Measurements from ENCODE around the gene PTPRB.
A peak's percentile ranks its signal among the peaks of the same experiment; 100 is the strongest.
"Not testable (repeated sequence)": the region's sequence is repeated elsewhere in the genome, so short reads cannot be mapped to it uniquely, and the experiment has no call there.

PTPRB gene

DNA sequence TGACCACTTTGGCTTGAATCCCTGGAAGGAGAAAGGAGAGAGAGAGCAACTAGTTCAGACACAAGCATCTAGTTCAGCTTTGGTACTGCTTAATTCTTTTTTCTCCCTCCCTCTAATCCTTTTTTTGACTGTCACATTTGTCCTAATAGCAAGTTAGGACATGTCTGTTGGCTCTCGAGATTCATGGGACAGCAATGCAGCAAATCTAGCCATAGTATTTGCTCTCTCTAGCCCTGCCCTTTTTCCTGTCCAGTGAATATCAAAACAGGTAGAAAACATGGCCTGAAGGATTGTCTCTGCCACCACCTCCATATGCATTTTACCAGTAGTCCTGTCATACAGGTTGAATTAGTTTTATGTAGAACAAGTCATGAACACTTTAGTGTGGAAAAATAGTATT is 116.4 kb downstream of the PTPRB start:
- Histone ChIP-seq H3K9me3 (0 out of 2 replicates have a peak, but pooled peaks cover 4% of the 10 kb centered on the region), H3K4me2 (no peak overlapping the region), H3K27ac (no peak overlapping the region), H3K9ac (no peak overlapping the region), H3K36me3 (no peaks in the 10 kb centered on the region), H4K20me1 (no peaks in the 10 kb centered on the region), H3K4me3 (no peak overlapping the region), H3K4me1 (no peaks in the 10 kb centered on the region), H3K27me3 (no peaks in the 10 kb centered on the region)
- no peak for TF ChIP-seq Cebpa-rat (IDR thresholded peaks at IDR 0.05)

DNA sequence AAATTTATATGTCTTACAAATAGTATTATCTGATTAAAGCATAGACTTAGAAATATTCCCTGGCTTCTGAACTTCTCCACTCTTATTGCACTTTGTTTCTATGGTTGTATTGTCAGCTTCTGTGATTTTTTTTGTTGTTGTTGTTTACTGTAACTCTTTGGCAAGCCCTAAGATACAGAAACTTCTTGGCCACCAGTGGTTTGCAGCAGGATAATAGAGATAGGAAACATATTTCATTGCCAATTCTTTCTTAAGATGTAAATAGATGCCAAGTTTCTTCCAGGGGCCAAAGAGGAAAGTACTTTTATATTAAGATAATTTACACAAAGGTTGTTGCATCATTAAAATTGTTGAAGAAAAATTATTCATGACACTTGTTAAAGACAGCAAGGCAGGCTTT is 123.8 kb downstream of the PTPRB start:
- Histone ChIP-seq H3K4me2 (no peak overlapping the region), H4K20me1 (no peaks in the 10 kb centered on the region), H3K4me3 (no peak overlapping the region), H3K36me3 (no peaks in the 10 kb centered on the region), H3K4me1 (no peaks in the 10 kb centered on the region), H3K27ac (no peak overlapping the region), H3K9ac (no peak overlapping the region), H3K27me3 (no peaks in the 10 kb centered on the region), H3K9me3 (0 out of 2 replicates have a peak, but pooled peaks cover 2% of the 10 kb centered on the region)
- no peak for TF ChIP-seq Cebpa-rat (IDR thresholded peaks at IDR 0.05)

DNA sequence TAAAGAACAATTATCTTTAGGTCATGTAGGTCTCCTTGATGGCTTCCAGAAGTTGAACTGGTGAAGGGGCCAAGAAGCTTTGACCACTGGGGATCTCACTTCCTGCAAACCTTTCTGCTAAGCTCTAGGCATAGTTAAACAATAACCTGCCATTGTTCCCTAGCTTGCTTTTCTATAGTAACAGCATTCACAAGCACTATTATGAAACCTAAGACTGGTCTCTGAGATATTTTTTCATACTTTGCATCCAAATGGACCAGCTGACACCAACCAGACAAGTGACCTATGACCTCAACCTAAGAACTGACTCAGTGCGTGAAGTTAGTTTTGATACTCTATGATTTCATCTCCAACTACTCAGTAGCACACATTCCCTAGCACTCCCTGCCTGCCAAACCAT is 129.1 kb downstream of the PTPRB start:
- Histone ChIP-seq H3K27ac (no peak overlapping the region), H3K4me3 (no peak overlapping the region), H4K20me1 (no peaks in the 10 kb centered on the region), H3K9me3 (peaks cover 15% of the 10 kb centered on the region), H3K9ac (no peak overlapping the region), H3K36me3 (no peaks in the 10 kb centered on the region), H3K4me2 (no peak overlapping the region), H3K27me3 (no peaks in the 10 kb centered on the region), H3K4me1 (no peaks in the 10 kb centered on the region)
- no peak for TF ChIP-seq Cebpa-rat (IDR thresholded peaks at IDR 0.05)

DNA sequence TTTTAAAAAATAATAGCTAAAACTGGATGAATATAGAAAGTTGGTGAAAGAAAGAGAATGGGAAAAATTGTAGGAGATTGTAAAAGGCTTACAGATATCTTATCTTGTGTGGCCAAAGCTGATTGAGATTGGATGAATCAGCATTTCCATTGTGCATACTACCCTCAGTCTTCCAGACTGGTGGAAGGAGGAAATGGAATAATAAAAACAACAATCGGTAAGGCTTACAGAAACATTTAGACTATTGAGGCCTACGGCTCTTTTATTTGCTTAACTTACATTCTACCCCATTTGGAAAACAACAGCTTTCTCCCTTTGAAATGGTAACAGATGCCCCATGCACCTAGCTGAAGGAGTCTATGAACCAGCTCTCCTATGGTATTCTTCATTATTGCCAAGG is 129.8 kb downstream of the PTPRB start:
- no peak overlapping the region for H3K4me3 ChIP-seq
- H3K27me3 ChIP-seq: no peaks in the 10 kb centered on the region
- no peak for TF ChIP-seq Cebpa-rat (IDR thresholded peaks at IDR 0.05)
- H3K27ac ChIP-seq: no peak overlapping the region
- H3K36me3 ChIP-seq: no peaks in the 10 kb centered on the region
- H3K9me3 ChIP-seq: peaks cover 15% of the 10 kb centered on the region
- no peak overlapping the region for H3K4me2 ChIP-seq
- H4K20me1 ChIP-seq: no peaks in the 10 kb centered on the region
- no peaks in the 10 kb centered on the region for H3K4me1 ChIP-seq
- H3K9ac ChIP-seq: no peak overlapping the region

DNA sequence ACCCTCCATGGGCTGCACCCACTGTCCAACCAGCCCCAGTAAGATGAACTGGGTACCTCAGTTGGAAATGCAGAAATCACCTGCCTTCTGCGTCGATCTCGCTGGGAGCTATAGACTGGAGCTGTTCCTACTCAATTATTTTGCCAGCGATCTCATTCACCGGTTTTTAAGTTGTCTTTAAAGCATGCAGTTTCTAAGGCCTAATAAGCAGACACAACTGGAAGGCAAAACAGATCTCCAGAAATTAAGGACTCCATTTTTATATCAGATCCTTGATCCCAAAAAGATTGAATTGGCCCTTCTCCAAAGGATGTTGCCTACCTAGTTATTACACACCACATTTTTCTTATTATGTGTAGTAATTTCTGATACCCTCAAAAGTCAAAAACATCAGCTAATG is 139.7 kb downstream of the PTPRB start:
- H3K27me3 ChIP-seq: no peaks in the 10 kb centered on the region
- H4K20me1 ChIP-seq: no peaks in the 10 kb centered on the region
- no peak overlapping the region for H3K9ac ChIP-seq
- no peaks in the 10 kb centered on the region for H3K36me3 ChIP-seq
- peaks cover 36% of the 10 kb centered on the region for H3K9me3 ChIP-seq
- H3K4me2 ChIP-seq: no peak overlapping the region
- no peak overlapping the region for H3K4me3 ChIP-seq
- no peak for TF ChIP-seq Cebpa-rat (IDR thresholded peaks at IDR 0.05)
- H3K27ac ChIP-seq: no peak overlapping the region
- peaks cover 9% of the 10 kb centered on the region; the same call in 1 of the 2 replicates for H3K4me1 ChIP-seq

DNA sequence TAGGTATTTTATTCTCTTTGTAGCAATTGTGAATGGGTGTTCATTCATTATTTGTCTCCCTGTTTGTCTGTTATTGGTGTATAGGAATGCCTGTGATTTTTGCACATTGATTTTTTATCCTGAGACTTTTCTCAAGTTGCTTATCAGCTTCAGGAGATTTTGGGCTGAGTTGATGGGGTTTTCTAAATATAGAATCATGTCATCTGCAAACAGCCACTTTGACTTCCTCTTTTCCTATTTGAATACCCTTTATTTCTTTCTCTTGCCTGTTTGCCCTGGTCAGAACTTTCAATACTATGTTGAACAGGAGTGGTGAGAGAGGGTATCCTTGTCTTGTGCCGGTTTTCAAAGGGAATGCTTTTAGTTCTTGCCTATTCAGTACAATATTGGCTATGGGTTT is 144.3 kb downstream of the PTPRB start:
- H3K9ac ChIP-seq, H3K4me3 ChIP-seq, H3K36me3 ChIP-seq, H4K20me1 ChIP-seq, H3K27me3 ChIP-seq: not testable (repeated sequence)
- Histone ChIP-seq H3K9me3 (peaks cover 42% of the 10 kb centered on the region), H3K4me2 (peak overlapping the region; percentile 55), H3K27ac (0 out of 2 replicates have a peak overlapping the region, but pooled peaks have one; percentile 8), H3K4me1 (peaks cover 20% of the 10 kb centered on the region)

DNA sequence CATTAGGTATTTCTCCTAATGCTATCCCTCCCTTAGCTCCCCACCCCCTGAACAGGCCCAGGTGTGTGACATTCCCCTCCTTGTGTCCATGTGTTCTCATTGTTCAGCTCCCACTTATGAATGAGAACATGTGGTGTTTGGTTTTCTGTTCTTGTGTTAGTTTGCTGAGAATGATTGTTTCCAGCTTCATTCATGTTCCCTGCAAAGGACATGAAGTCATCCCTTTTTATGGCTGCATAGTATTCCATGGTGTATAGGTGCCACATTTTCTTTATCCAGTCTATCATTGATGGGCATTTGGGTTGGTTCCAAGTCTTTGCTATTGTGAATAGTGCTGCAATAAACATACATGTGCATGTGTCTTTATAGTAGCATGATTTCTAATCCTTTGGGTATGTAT is 146.3 kb downstream of the PTPRB start:
- H3K4me2 ChIP-seq, H3K27me3 ChIP-seq, H3K36me3 ChIP-seq, H3K4me3 ChIP-seq, H4K20me1 ChIP-seq, H3K27ac ChIP-seq, H3K9ac ChIP-seq: not testable (repeated sequence)
- H3K9me3 ChIP-seq: peaks cover 33% of the 10 kb centered on the region
- H3K4me1 ChIP-seq: peaks cover 39% of the 10 kb centered on the region

DNA sequence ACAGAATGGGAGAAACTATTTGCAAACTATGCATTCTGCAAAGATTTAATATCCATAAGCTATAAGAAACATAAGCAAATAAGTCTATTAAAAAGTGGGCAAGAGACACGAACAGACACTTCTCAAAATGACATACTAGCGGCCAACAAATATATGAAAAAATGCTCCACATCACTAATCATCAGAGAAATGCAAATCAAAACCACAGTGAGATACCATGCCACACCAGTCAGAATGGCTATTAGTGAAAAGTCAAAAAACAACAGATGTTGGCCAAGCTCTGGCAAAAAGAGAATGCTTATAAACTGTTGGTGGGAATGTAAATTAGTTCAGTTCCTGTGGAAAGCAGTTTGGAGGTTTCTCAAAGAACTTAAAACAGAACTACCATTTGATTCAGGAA is 149.8 kb downstream of the PTPRB start:
- Histone ChIP-seq H3K27me3 (no peaks in the 10 kb centered on the region), H3K4me2 (peak overlapping the region; percentile 55), H3K4me3 (no peak overlapping the region), H3K9me3 (peaks cover 42% of the 10 kb centered on the region), H3K9ac (no peak overlapping the region), H4K20me1 (no peaks in the 10 kb centered on the region), H3K36me3 (no peaks in the 10 kb centered on the region), H3K27ac (peak overlapping the region; percentile 40), H3K4me1 (peaks cover 30% of the 10 kb centered on the region)
- no peak for TF ChIP-seq Cebpa-rat (IDR thresholded peaks at IDR 0.05)

DNA sequence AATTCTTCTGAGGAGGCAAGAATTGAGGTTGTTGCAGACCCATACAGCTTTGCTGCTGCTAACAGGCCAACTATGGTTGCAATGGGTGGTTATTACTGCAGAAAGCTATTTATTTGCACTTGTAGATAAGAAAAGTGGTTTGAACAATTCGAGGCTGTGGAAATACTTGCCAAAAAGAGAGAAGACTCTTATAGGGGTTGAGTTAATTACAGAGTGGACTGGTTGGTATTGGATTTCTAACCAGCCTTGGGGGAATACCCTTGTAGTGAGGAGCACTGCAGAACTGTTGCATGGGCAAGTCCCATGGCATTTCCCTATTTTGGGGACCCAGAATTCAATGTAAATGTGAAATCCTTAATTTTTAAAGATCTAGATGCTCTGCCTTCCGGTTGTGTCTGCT is 150.6 kb downstream of the PTPRB start:
- no peaks in the 10 kb centered on the region for H3K36me3 ChIP-seq
- H3K27me3 ChIP-seq: no peaks in the 10 kb centered on the region
- H3K27ac ChIP-seq: no peak overlapping the region
- TF ChIP-seq Cebpa-rat (IDR thresholded peaks at IDR 0.05): no peak
- H3K4me1 ChIP-seq: peaks cover 26% of the 10 kb centered on the region
- no peak overlapping the region for H3K9ac ChIP-seq
- peaks cover 42% of the 10 kb centered on the region for H3K9me3 ChIP-seq
- peak overlapping the region; percentile 55; the same call in 1 of the 2 replicates for H3K4me2 ChIP-seq
- H3K4me3 ChIP-seq: no peak overlapping the region
- no peaks in the 10 kb centered on the region for H4K20me1 ChIP-seq

DNA sequence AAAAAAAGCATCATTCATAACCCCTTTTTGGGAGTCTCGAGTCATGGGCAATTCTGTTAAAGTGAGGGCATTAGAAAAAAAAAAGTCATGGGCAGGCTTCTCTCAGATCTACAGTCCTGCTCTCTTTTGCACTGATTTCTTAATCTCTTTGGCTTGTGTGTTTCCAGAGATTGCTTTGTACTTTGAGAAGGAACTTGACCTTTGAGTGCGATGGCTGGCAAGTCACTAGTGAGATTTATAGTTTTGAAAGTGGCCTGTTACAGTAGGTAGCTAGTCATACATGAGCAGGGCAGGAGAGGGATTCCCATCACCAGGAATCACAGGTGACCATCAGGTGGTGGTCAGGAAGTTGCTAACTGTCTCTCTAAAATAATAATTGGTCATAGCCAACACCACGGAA is 151.5 kb downstream of the PTPRB start:
- Histone ChIP-seq H3K27me3 (no peaks in the 10 kb centered on the region), H3K27ac (no peak overlapping the region), H3K9me3 (peaks cover 37% of the 10 kb centered on the region), H3K9ac (no peak overlapping the region), H3K4me3 (no peak overlapping the region), H3K36me3 (no peaks in the 10 kb centered on the region), H3K4me1 (peaks cover 26% of the 10 kb centered on the region), H3K4me2 (no peak overlapping the region), H4K20me1 (no peaks in the 10 kb centered on the region)
- TF ChIP-seq Cebpa-rat (IDR thresholded peaks at IDR 0.05): no peak

DNA sequence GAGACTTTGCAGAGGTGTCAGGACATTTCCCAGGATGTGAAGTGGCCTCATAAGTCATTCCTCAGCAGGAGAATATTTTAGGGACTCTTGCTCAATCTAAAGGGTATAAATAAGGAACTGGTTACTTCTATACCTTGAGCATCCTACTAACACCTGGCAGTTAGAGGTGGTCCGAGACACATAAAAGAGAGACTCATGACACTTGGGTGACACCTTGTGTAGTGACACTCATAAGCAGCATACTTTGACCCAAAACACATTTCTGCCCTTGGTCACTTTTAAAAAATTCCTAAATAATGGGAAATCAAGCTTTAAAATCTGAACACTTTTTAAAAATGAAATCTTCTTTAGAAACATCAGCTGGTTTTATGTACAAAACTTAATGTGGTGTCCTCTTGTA is 152.8 kb downstream of the PTPRB start:
- no peak overlapping the region for H3K9ac ChIP-seq
- peaks cover 26% of the 10 kb centered on the region for H3K4me1 ChIP-seq
- no peak overlapping the region for H3K4me3 ChIP-seq
- H3K9me3 ChIP-seq: peaks cover 31% of the 10 kb centered on the region
- H3K36me3 ChIP-seq: no peaks in the 10 kb centered on the region
- no peak for TF ChIP-seq Cebpa-rat (IDR thresholded peaks at IDR 0.05)
- no peaks in the 10 kb centered on the region for H4K20me1 ChIP-seq
- H3K4me2 ChIP-seq: no peak overlapping the region
- H3K27me3 ChIP-seq: no peaks in the 10 kb centered on the region
- H3K27ac ChIP-seq: no peak overlapping the region
